HepG2 (cell line): ENCODE results near the gene AXDND1. TPM values are rescaled to one million over a fixed set of nuclear protein-coding genes. Genes with fewer than 3 reads are reported as not detected.
A peak's percentile ranks its signal among the peaks of the same experiment; 100 is the strongest.

Experiments used
- CEBPZ ChIP-seq: IDR thresholded peaks from 2 replicates; pipeline ENCODE4 v1.6.1; 2012; ENCODE audit warnings: low read length, improper control_type of control experiment
- ETV5 ChIP-seq: IDR thresholded peaks from 2 replicates; pipeline ENCODE4 v1.6.1; 2018; ENCODE audit warnings: missing biosample characterization, missing genetic modification reagents, inconsistent platforms, borderline replicate concordance
- FOXO1 ChIP-seq: sonication (generic); formaldehyde crosslinking; IDR thresholded peaks from 2 replicates; pipeline ENCODE4 v1.4.0; 2020; ENCODE audit warnings: missing genetic modification reagents
- PAWR ChIP-seq: sonication (generic); formaldehyde crosslinking; IDR thresholded peaks from 2 replicates; pipeline ENCODE4 v1.4.0; 2020; ENCODE audit warnings: missing genetic modification reagents, mild to moderate bottlenecking, borderline replicate concordance
- PREB ChIP-seq: sonication (generic); formaldehyde crosslinking; IDR thresholded peaks from 2 replicates; pipeline ENCODE4 v1.4.0; 2020; ENCODE audit warnings: missing genetic modification reagents
- RFX3 ChIP-seq: IDR thresholded peaks from 2 replicates; pipeline ENCODE4 v1.6.1; 2016; ENCODE audit warnings: missing biosample characterization, missing genetic modification reagents
- SATB2 ChIP-seq: sonication (generic); formaldehyde crosslinking; IDR thresholded peaks from 2 replicates; pipeline ENCODE4 v1.5.0; 2020; ENCODE audit warnings: missing genetic modification reagents
- SRF ChIP-seq: IDR thresholded peaks from 2 replicates; pipeline ENCODE4 v1.6.1; 2011; ENCODE audit warnings: mild to moderate bottlenecking, low read depth, low read length, moderate library complexity
- TBL1XR1 ChIP-seq: fragments of 150-350 bp; IDR thresholded peaks from 2 replicates; pipeline ENCODE4 v1.6.1; 2014; ENCODE audit warnings: borderline replicate concordance, low read length; ENCODE audit not compliant: partially characterized antibody
- TEF ChIP-seq: sonication (generic); formaldehyde crosslinking; IDR thresholded peaks from 2 replicates; pipeline ENCODE4 v1.5.0; 2020; ENCODE audit warnings: missing genetic modification reagents
- TFDP2 ChIP-seq: sonication (generic); formaldehyde crosslinking; IDR thresholded peaks from 2 replicates; pipeline ENCODE4 v1.4.0; 2020; ENCODE audit warnings: missing genetic modification reagents
- TGIF2 ChIP-seq: IDR thresholded peaks from 2 replicates; pipeline ENCODE4 v1.6.1; 2016; ENCODE audit warnings: control low read depth, missing compliant biosample characterization
- ZMYM4 ChIP-seq: sonication (generic); formaldehyde crosslinking; IDR thresholded peaks from 2 replicates; pipeline ENCODE4 v1.8.1; 2023; ENCODE audit warnings: mild to moderate bottlenecking, missing genetic modification reagents
- ZNF329 ChIP-seq: sonication (generic); formaldehyde crosslinking; IDR thresholded peaks from 2 replicates; pipeline ENCODE4 v1.9.0; 2021; ENCODE audit warnings: low read depth, mild to moderate bottlenecking, missing genetic modification reagents
- ZNF382 ChIP-seq: sonication (generic); formaldehyde crosslinking; IDR thresholded peaks from 2 replicates; pipeline ENCODE4 v1.5.0; 2020; ENCODE audit warnings: missing genetic modification reagents, mild to moderate bottlenecking, borderline replicate concordance
- ZNF414 ChIP-seq: sonication (generic); formaldehyde crosslinking; IDR thresholded peaks from 2 replicates; pipeline ENCODE4 v1.5.0; 2020; ENCODE audit warnings: missing genetic modification reagents
- ZNF614 ChIP-seq: IDR thresholded peaks from 2 replicates; pipeline ENCODE4 v1.6.1; 2018; ENCODE audit warnings: missing biosample characterization, missing genetic modification reagents, inconsistent platforms, borderline replicate concordance
- ZNF615 ChIP-seq: sonication (generic); formaldehyde crosslinking; IDR thresholded peaks from 2 replicates; pipeline ENCODE4 v1.5.0; 2020; ENCODE audit warnings: mild to moderate bottlenecking, missing genetic modification reagents, borderline replicate concordance
- ZNF710 ChIP-seq: sonication (generic); formaldehyde crosslinking; IDR thresholded peaks from 2 replicates; pipeline ENCODE4 v1.5.0; 2020; ENCODE audit warnings: mild to moderate bottlenecking, missing genetic modification reagents, borderline replicate concordance
- ZNF790 ChIP-seq: sonication (generic); formaldehyde crosslinking; IDR thresholded peaks from 2 replicates; pipeline ENCODE4 v1.8.0; 2022; ENCODE audit warnings: missing genetic modification reagents, mild to moderate bottlenecking, borderline replicate concordance
- polyA plus RNA-seq, 8 experiments: library from polyadenylated mRNA; depleted of rRNA in 3 of 8; stranded (reverse) in 7 of 8; unstranded in 1 of 8; fragments of >200 nt; fragmentation: Illumina TruSeq in 4 of 8; extraction: Trizol in 4 of 8; gene quantifications; 2 replicates each; pipeline versions ENCODE4 v1.2.1 to v1.2.3, GENCODE V29; 2011 to 2016; ENCODE audit warnings: low read depth in 4 of 8, missing spikeins in 1 of 8, mixed read lengths in 1 of 8; ENCODE audit not compliant: insufficient read depth in 1 of 8
- total RNA-seq, 5 experiments: library from RNA; depleted of rRNA; stranded (reverse); fragments of >200 nt; fragmentation: Illumina TruSeq; extraction: Trizol; gene quantifications; 2 replicates each; pipeline ENCODE4 v1.2.3, GENCODE V29; 2016; ENCODE audit warnings: low read depth in 1 of 5

Gene AXDND1
- total and polyA plus RNA-seq, 2 of the 13 experiments (the other 11 are each of a cell fraction or from before 2014, with no cell fraction given), result 0.15 to 0.40 TPM

- no peak for TF ChIP-seq SATB2 (CRISPR knock-in tag)
- no peak for TF ChIP-seq ZNF329 (CRISPR knock-in tag)
- TF ChIP-seq PAWR (CRISPR knock-in tag), result no peak
- TF ChIP-seq TBL1XR1, result no peak
- TF ChIP-seq ZNF414, result no peak; the same call in 1 of the 2 replicates
- peak; percentile 36; the same call in 1 of the 2 replicates for TF ChIP-seq TFDP2
- TF ChIP-seq ZNF710 (CRISPR knock-in tag), result no peak
- TF ChIP-seq RFX3 (CRISPR knock-in tag), result peak; percentile 89
- peak; percentile 19; the same call in 1 of the 2 replicates for TF ChIP-seq ZNF614
- no peak for TF ChIP-seq ZNF790
- no peak for TF ChIP-seq SRF
- no peak for TF ChIP-seq FOXO1
- no peak for TF ChIP-seq PREB
- no peak for TF ChIP-seq CEBPZ
- TF ChIP-seq ETV5, result no peak; the same call in 1 of the 2 replicates
- TF ChIP-seq ZNF382 (CRISPR knock-in tag), result no peak
- TF ChIP-seq ZMYM4 (CRISPR knock-in tag), result peak; percentile 65; the same call in 1 of the 2 replicates
- no peak for TF ChIP-seq ZNF615 (CRISPR knock-in tag)
- TF ChIP-seq TEF (CRISPR knock-in tag), result no peak
- TF ChIP-seq TGIF2 (CRISPR knock-in tag), result no peak
These were observed at the start of gene AXDND1 (continued) for GRCh38 chr1:179365342-179366092.
